GM18870 (cell line): Measurements from ENCODE around the gene EEF1A2.

ENCODE experiments used
- ATAC-seq: cut with Tn5 transposase; IDR thresholded peaks from one replicate; pipeline ENCODE4 v1.9.1; 2021; ENCODE audit warnings: moderate library complexity; ENCODE audit not compliant: unreplicated experiment

The EEF1A2 gene

DNA sequence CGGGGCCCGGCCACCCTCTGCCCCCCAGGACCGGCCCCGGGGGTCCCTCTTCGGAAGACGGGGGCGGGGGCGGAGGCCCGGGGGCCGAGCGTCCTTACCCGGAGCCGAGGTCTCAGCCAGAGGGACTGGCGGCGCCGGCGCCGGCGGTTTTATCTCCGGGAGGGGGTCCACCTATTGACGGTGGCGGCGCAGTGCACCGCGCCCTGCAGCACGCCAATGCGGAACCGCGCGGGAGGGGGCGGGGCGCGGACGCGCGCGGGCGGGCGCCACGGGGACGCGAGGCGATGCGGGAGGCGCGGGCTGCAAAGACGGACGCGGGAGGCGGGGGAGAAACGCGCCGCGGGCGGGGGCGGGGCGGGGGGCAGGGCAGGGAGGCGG is at the start of gene EEF1A2:
Gene EEF1A2 (minus strand): TSS at position 124 of the 378 bp plus-strand sequence. CDS start 1,320 bp downstream, outside the sequence.
- no peak for ATAC-seq

DNA sequence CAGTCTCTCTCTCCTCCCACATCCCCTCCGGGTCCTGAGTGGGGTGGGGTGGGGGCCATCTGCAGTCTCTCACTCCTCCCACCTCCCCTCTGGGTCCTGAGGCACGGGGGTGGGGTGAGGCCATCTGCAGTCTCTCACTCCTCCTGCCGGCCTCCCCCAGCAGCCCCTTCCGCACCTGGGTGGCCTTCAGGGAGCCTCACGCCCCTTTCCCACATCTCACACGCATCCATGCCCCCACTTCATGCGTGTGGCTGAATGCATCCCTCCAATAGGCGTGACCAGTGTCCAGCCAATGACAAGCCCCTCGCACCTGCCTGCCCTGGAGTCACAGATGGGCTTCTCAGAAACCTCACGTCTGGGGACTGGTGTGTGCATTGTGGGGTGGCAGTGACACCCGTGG is 49.7 kb upstream of the EEF1A2 start:
- no peak for ATAC-seq

DNA sequence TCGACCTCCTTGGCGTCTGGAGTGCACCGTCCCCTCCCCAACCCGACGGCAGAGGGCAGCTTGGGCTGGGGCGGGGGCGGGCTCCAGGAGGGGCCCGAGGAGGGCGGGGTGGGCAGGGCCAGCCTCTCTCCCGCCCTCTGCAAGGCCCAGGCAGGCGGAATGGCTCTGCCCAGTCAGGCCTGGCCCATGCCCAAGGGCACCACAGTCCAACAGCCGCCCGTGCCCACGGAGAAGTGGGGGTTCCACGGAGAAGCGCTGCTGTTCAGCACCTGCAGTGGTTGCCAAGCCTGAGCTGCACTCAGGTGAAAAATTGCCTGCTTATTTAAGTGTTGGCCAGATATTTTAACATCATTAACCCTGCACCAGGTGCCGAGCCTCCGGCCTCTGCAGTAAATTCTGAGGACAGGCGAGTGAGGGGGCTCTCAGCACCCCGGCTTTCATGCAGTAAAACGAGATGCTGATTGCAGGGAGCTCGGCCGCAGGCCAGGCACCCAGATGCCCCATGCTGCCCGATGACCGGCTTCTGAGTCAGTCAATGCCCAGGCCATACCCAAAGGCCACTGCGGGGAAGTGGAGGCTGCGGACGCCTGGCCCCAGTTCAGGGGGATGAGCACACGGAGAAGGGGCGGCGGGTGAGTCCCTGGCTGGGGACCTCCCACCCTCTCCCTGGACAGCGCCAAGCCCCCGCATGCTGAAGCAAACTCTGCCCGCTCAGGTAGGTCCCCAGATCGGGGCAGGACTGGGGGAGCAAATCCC is 49.0 kb upstream of the EEF1A2 start, which contains the start of gene SRMS:
Gene SRMS (minus strand): TSS at position 25 of the 756 bp plus-strand sequence. CDS start 286 bp downstream, outside the sequence.
- no peak for ATAC-seq

DNA sequence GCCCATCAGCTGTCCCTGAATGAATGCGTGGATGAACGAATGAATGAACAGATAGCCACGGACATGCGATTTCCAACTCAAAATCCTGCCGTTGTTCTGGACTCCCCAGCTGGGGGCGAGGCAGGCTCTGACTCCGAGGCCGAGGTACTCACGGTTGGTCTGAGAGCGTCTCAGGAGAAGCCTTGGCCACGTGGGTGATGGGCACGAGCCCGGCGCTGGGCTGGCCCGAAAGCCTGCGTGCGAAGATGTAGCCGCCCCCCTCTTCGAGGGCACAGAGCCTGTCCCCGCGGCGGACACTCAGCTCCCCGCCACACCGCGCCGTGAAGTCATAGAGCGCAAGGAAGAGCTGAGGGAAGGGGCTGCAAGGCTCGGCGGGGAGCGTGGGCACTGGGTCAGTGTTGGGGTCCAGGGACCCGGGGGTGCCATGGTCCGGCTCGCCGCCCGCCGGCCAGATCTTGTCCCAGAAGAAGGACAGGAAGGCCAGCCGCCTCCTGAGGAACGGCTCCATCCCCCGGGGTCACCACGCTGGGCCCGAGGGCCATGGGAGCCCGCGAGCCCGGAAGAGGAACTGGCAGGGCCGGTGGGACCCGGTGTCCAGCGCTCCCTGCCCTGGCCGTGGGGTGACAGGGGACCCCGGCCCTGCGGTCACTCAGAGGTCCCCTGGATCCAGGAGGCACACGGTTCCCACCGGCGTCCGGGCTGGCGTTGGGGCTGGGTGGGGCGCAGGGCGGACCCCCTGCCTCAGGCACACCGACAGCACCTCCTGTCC is 48.3 kb upstream of the EEF1A2 start:
- ATAC-seq, result no peak

DNA sequence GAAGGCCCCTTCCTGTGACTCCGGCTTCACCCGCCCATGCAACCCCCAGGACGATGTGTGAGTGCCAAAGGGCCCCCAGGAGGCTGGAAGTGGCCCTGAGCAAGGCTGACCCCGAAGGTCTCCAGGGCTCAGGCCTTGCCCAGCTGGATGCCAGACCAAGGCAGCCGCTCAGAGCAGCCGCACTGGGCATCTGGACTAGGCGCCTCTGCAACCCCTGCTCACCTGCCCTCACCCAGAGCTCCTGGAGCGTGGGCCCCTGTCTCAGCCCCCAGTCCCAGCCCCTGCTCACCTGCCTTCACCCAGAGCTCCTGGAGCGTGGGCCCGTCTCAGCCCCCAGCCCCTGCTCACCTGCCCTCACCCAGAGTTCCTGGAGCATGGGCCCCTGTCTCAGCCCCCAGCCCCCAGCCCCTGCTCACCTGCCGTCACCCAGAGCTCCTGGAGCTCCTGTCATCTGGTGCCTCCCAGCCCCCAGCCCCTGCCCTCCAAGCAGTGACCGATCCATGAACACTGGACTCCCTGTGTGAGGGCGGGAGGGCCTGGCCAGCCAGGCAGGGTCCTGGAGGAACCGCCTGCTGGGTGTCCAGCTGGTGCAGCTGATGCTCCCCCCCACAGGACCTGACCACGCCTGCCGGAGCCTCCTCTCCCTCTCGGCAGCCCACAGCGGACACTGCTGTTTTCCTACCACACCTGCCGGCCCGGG is 47.5 kb upstream of the EEF1A2 start:
- no peak for ATAC-seq

DNA sequence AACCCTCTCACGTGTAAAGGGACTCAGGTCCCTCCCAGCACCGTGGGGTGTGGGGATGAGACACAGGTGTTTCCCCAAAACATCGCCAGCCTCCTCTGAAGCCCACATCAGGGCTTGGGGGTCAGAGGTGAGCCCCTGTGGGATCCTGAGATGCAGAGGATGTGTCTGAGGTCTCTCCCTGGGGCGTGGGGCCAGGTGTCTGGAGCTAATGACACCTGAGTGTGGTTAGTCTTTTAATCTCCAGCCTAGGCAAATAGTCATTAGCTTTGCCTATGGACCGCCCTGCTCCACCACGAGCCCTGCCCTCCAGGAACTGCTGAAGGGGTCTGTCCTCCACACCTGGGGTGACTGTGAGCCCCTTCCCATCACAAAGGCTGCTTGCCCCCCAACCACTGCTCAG is 46.9 kb upstream of the EEF1A2 start:
- no peak for ATAC-seq

DNA sequence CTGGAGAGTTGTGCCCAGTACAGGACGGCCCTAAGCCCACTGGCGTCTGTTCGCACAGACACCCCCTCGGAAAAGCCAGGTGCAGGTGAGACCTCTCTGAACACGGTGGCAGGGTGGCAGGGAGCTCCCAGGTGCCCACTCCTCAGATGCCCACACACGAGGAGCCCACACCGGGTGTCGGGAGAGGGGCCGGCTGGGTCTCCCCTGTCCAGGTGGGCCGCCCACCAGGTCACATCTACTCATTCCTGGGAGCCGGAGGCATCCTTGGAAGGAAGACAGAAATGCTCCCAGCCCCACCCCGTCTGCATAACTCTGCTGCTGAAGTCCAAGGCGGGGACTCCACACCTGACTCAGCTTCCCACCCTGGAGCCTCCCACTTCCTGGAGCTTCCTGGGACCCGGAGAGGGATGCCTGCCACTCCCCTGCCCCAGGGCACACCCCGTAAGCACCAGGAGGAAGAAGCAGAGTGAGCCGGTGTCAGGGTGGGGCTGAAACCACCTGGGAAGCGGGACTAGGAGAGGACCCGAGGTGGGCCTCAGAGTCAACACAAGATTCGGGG is 46.2 kb upstream of the EEF1A2 start:
- ATAC-seq, result no peak

DNA sequence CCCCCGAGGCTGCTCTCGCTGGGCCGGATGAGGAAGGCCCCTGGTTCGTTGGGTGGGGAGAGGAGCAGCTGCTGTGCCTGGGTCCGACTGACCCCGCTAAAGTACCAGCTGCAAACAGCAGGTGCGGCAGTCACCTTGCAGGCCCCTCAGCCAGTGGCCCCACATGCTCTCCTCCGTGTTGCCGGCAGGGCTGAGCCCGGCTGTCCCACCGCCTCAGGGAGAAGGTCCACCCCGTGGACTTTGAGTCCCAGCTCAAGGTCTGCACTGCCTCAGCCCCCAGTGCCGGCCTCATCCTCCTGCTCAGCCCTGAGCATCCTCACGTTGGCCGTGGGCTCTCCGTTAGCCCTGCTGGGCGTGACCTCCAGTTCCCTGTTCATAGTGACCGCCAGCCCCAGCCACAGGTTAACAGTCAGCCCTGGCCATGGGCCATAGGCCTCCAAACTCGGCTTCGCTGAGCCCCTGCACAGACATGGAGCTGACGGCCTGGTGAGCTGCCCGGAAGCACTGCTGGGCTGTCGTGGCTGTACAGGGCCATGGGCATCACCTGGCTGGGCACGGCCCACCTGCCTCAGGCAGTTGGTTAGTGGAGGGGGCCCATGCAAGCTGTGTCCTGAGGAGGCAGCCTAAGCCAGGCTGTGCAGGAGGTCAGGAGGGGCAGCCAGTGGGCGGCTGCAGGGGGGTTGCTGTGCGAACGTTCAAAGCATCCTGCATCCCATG is 45.5 kb upstream of the EEF1A2 start:
- ATAC-seq, result no peak

DNA sequence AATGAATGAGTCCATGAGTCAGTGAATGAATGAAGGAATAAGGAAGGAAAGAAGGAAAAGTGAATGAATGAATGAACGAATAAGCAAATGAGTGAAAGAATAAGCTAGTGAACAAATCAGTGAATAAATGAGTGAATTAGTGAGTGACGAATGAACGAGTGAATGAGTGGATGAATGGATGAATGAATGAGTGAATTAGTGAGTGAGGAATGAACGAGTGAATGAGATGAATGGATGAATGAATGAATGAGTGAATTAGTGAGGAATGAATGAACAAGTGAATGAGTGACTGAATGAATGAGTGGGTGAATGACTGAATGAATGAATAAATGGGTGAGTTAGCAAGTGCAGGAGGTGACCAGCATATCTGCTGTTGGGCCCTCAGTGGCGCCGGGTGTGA is 44.9 kb upstream of the EEF1A2 start:
- no peak for ATAC-seq

DNA sequence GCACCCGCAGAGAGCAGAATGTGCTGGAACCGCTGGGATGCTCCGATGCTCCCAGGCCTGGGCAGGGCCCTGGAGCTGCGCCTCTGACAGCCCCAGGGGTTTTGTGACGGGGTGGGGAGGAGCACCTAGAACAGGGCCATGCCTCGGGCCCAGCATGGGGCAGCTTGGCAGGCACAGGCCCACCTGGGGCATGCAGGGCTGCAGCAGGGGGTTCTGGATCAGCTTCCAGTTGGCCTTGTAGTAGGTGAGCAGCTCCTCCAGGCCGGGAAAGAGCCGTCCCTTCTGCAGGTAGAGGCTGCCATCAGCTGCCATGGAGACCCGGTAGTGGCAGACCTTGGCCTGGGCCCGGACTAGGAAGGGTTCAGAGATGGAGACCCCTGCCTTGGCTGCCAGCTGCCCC is 44.2 kb upstream of the EEF1A2 start:
- ATAC-seq, result no peak

DNA sequence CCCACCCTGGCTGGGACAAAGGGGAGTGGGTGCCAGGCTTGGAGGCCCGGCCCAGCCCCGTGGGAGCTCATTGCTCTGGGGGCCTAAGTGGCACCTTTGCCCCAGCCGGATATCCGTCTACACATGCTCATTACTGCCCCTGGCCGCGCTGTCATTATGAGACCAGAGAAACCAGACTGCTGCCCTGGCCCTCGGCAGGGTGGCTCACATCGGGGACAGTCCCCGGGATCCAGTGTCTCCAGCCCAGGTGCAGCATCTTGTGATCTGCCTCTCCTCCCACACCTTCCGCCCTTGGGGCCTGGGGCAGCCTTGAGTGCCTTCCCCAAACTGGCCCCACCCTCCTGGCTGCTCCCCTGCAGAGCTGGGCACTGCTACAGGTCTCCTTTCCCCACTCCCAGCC is 43.8 kb upstream of the EEF1A2 start:
- no peak for ATAC-seq

DNA sequence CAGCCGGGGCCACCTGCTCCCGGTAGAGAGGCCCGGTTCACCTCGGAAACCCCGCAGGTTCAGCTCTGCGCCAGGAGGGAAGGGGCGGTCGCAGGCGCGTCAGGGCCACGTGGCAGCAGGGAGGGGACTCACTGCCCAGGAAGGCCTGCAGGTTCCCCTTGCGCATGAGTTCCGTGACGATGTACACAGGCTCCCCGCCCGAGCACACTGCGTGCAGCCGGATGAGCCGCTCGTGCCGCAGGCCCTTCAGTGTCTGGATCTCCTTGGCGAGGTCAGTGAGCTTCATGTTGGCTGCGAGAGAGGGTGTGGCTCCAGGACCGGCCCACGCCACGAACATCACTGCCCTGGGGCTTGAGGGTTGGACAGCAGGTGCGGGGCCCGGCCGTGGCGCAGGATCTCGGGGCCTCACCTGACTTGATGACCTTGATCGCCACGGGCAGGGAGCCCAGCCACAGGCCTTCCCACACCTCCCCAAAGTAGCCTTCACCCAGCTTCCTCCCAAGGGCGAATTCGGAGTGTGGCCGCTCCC is 43.2 kb upstream of the EEF1A2 start:
- no peak for ATAC-seq

DNA sequence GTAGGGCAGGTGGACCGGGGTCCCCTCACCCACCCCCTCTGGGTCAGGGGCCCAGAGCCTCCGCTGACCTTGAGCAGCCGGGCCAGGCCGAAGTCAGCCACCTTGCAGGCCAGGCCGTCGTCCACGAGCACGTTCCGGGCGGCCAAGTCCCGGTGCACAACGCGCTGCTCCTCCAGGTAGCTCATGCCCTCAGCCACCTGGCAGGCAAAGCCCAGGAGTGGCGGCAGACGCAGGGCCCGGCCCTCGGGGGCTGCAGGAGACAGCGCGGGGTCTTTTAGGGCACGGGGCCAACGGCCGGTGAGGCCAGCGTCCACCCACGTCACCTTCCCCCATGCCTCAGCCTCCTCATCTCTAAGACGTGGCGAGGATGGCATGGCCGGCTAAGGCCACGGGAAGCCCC is 42.5 kb upstream of the EEF1A2 start:
- ATAC-seq, result no peak

DNA sequence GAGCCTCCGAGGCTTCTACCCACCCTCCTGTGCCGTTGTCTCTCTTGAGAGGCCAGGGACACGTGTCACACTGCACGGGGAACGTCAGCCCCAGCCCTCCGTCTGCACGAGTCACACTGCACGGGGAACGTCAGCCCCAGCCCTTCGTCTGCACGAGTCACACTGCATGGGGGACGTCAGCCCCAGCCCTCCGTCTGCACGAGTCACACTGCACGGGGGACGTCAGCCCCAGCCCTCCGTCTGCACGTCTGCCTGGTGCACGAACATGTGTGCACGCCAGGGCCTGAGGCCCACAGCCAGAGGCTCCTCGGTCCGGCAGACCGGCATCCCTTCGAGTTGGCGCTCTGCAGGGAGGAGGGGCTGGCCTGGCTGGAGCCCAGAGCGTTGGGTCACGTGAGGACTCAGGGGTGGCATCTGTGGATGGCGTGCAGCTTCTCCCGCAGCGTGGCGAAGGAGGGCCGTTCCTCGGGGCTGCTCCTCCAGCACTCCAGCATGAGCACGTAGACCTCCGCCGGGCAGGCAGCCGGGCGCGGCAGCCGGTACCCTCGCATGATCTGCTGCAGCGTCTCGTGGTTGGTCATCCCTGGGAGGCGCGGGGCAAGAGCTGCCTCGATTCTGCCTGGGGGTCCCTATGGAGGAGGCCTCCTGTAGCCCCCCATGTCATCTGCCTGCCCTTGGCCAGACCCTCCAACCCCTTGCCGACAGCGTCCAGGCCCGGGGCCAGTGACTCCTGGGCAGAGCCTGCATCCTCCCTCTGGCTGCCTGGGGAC is 41.7 kb upstream of the EEF1A2 start:
- ATAC-seq, result no peak

DNA sequence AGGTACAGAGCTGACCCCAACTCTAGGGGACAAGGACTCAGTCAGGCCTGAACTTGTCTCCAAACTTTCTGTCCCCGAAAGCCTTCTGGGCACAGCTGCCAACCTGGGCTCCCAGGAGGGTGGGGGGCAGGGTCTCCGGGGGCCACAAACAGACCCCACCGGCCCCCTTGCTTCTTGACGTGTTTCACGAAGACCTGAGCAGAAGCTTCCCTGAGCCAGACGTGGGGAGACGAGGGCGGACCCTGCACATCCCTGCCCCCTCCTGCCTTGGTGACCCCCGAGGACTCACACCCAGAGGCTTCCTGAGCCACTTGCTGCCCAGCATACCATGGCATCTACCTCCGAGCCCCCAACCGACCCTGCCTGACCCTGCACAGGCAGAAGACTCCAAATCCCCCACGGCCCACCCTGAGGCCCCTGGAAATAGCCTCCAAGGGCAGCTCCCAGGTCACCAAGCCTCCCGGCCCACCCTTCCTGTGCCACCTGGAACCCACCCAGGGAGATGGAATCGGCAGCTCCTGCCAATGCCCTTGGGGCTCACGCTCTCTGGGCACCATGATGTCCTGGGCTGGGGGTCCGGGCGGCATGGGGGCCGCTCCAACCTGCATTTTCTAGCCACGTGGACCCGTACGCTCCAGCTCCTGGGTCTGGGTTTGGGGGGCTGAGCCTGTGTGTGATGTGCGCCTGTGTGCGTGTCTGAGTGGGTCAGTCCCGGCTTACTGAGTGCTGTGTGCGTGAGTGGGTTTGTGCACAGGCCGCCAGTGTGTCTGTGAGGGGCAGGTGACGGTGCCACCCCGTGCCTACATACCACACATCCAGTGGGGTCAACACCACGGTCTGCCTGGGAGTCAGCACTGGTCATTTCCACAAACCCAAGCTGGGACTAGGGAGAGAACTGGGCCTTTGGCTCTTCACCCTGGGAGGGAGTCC is 40.8 kb upstream of the EEF1A2 start:
- no peak for ATAC-seq

DNA sequence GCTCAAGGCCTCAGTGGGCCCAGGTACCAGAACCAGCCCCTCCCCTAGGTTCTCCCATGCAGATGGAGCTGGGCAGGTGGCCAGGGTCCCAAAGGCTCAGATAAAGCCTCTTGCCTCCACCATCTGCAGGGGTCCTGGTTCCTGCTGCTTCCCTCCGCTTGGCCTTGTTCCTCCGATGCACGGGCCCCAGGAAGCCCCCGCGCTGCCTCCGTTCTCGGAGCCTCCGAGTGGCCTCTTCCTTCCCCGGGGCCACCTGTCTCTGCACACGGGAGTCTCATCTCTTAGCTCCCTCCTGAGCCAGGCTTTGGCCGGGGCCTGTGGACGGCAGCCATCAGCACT is 40.2 kb upstream of the EEF1A2 start:
- ATAC-seq, result no peak

DNA sequence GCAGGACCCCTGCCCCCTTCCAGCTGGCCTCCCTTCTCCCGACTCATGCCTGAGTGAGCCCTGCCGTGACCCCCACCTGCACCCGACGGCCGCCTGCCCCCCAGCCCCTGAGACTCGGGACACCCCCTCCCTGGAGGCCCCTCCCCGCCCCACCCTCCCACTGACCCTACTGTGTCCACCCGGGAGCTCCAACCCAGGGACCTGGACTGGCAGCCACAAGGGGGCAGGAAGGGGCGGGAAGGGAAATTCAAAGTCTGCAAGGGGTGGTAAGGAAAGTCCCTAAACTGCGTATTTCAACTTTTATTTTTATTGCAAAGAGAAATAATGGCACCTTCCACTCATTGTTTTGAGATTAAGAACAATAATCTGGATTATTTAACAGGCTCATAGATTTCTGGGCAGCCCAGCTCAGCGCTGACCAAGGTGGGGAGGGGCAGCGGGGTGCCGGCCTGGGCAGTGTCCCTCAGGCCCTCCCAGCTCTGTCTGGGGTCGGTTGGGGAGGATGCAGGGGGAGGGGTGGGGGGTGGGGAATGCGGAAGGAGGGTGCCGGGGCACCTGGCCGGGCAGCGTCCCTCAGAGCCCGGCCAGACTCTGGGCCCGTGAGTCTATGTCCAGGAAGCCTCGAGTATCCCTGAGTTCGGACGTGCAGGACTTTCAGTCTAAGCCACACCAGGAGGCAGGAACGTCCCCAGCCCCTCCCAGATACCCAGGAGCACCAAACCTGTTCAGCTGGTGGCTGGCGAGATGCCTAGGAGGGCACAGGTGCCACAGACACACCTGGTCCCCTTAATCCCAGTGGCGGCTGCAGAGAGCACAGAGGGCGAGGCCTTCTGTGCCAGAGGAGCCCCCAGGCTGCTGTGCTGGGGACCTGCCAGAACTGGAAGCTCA is 39.6 kb upstream of the EEF1A2 start:
- no peak for ATAC-seq
